AG09309 (cell line): ENCODE measurements around the gene NAV2.

Source experiments
- DNase-seq: peaks from one replicate; pipeline ENCODE4 v3.0.0-alpha.2; 2010; ENCODE audit warnings: low read depth
- H3K4me3 ChIP-seq: 2 replicates; pipeline ENCODE4 v1.5.1; 2011; ENCODE audit warnings: mild to moderate bottlenecking, low read depth, low read length, moderate library complexity; ENCODE audit not compliant: control insufficient read depth
- CTCF ChIP-seq: IDR thresholded peaks from 2 replicates; pipeline ENCODE4 v1.5.1; 2011; ENCODE audit warnings: mild to moderate bottlenecking, low read depth, low read length, inconsistent platforms; ENCODE audit not compliant: insufficient read depth, control insufficient read depth; ENCODE audit errors: missing control alignments

The NAV2 gene

GRCh38 chr11:19886498-19886897 is 173.9 kb downstream of the NAV2 start:
- TF ChIP-seq CTCF, result no peak
- DNase-seq, result no peak
- no peak overlapping the region for H3K4me3 ChIP-seq

GRCh38 chr11:19887842-19888241 is 175.2 kb downstream of the NAV2 start:
- no peak for DNase-seq
- no peak for TF ChIP-seq CTCF
- H3K4me3 ChIP-seq, result no peak overlapping the region

- TF ChIP-seq CTCF, result no peak
- H3K4me3 ChIP-seq, result no peak overlapping the region
- DNase-seq, result no peak
Observed at GRCh38 chr11:19889531-19889930, 176.9 kb downstream of the NAV2 start.

GRCh38 chr11:19890308-19890707 is 177.7 kb downstream of the NAV2 start:
- no peak overlapping the region for H3K4me3 ChIP-seq
- no peak for TF ChIP-seq CTCF
- DNase-seq, result peak; percentile 74

- no peak overlapping the region for H3K4me3 ChIP-seq
- DNase-seq, result no peak
- no peak for TF ChIP-seq CTCF
Observed at GRCh38 chr11:19891022-19891421, 178.4 kb downstream of the NAV2 start.

GRCh38 chr11:19892387-19892786 is 179.8 kb downstream of the NAV2 start:
- no peak for DNase-seq
- H3K4me3 ChIP-seq, result no peak overlapping the region
- TF ChIP-seq CTCF, result no peak

GRCh38 chr11:19892876-19893275 is 180.2 kb downstream of the NAV2 start:
- H3K4me3 ChIP-seq, result no peak overlapping the region
- TF ChIP-seq CTCF, result no peak
- no peak for DNase-seq
